22Rv1 (cell line): Measurements from ENCODE around the gene OBP2B.

ENCODE experiments used
- CTCF ChIP-seq: fragments of 450-650 bp; IDR thresholded peaks from 2 replicates; pipeline ENCODE4 v1.5.1; 2017; ENCODE audit warnings: mild to moderate bottlenecking
- ZFX ChIP-seq: fragments of 450-650 bp; IDR thresholded peaks from 2 replicates; pipeline ENCODE4 v1.6.1; 2017; ENCODE audit warnings: antibody characterized with exemption, borderline replicate concordance

GRCh38 chr9:133167769-133168168 lies 41.3 kb downstream of the OBP2B start:
- TF ChIP-seq CTCF (no peak), ZFX (no peak)
